HG02885 (cell line): ENCODE results near the gene AK9.
A peak's percentile ranks its signal among the peaks of the same experiment; 100 is the strongest.

Source experiments
- ATAC-seq: cut with Tn5 transposase; IDR thresholded peaks from one replicate; pipeline ENCODE4 v1.9.1; 2021; ENCODE audit warnings: mild to moderate bottlenecking; ENCODE audit not compliant: unreplicated experiment, poor library complexity

Gene AK9

GRCh38 chr6:109515781-109516409, 175.1 kb downstream of the AK9 start:
- no peak for ATAC-seq

GRCh38 chr6:109514946-109515345, 176.1 kb downstream of the AK9 start:
- ATAC-seq = no peak

- ATAC-seq = no peak
These were observed 177.4 kb downstream of the AK9 start for GRCh38 chr6:109513571-109514071.

GRCh38 chr6:109512271-109512817, 178.7 kb downstream of the AK9 start:
- no peak for ATAC-seq

GRCh38 chr6:109511832-109512231, 179.2 kb downstream of the AK9 start:
- ATAC-seq = no peak

GRCh38 chr6:109510358-109510757, 180.6 kb downstream of the AK9 start:
- ATAC-seq = no peak

GRCh38 chr6:109508166-109508860, 182.7 kb downstream of the AK9 start:
- no peak for ATAC-seq

- no peak for ATAC-seq
These were observed 183.4 kb downstream of the AK9 start for GRCh38 chr6:109507490-109508072.

- ATAC-seq = no peak
These were observed 184.2 kb downstream of the AK9 start for GRCh38 chr6:109506841-109507240.

- ATAC-seq = no peak
These were observed 184.7 kb downstream of the AK9 start for GRCh38 chr6:109506314-109506713.

GRCh38 chr6:109503327-109504224, 187.4 kb downstream of the AK9 start:
- ATAC-seq = no peak

GRCh38 chr6:109498936-109499335, 192.1 kb downstream of the AK9 start:
- ATAC-seq = no peak

- no peak for ATAC-seq
These were observed 192.9 kb downstream of the AK9 start for GRCh38 chr6:109498052-109498451.

GRCh38 chr6:109496036-109496772, 194.8 kb downstream of the AK9 start:
- ATAC-seq = no peak

- no peak for ATAC-seq
These were observed 197.1 kb downstream of the AK9 start for GRCh38 chr6:109493865-109494264.

GRCh38 chr6:109491207-109491938, 199.6 kb downstream of the AK9 start:
- ATAC-seq = peak; percentile 32

GRCh38 chr6:109490713-109491112, 200.3 kb downstream of the AK9 start:
- no peak for ATAC-seq

GRCh38 chr6:109488001-109488400, 203.0 kb downstream of the AK9 start:
- ATAC-seq = no peak

- no peak for ATAC-seq
These were observed 204.9 kb downstream of the AK9 start for GRCh38 chr6:109486068-109486467.
